22Rv1 (cell line): ENCODE data around the gene HLA-DRB1.

Source experiments
- H3K27ac ChIP-seq: fragments of 450-650 bp; 2 replicates; pipeline ENCODE4 v1.5.1; 2017
- ZFX ChIP-seq: fragments of 450-650 bp; IDR thresholded peaks from 2 replicates; pipeline ENCODE4 v1.6.1; 2017; ENCODE audit warnings: antibody characterized with exemption, borderline replicate concordance
- TF ChIP-seq, protein P1 (sequence below): fragments of 450-650 bp; IDR thresholded peaks from 2 replicates; pipeline ENCODE4 v1.5.1; 2017; ENCODE audit warnings: mild to moderate bottlenecking

The HLA-DRB1 gene

DNA sequence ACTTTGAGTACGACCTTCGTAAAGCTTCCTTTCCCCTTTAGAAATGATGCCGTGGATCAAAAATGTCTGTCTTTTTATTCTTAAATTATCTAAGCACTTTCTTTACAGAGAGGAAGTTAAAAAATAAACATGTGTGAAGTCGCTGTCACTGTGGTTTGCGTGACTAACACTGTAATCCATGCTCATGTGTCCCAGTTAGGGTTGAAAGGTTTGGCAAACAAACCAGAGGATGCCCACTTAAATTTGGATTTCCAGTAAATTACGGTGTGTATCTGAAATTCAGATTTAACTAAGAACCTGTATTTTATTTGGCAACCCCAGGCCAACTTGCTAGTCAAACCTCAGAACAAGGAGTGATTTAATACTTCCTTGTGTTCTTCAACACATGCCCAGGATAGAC lies 21.1 kb downstream of the HLA-DRB1 start:
- TF ChIP-seq, protein P1, sequence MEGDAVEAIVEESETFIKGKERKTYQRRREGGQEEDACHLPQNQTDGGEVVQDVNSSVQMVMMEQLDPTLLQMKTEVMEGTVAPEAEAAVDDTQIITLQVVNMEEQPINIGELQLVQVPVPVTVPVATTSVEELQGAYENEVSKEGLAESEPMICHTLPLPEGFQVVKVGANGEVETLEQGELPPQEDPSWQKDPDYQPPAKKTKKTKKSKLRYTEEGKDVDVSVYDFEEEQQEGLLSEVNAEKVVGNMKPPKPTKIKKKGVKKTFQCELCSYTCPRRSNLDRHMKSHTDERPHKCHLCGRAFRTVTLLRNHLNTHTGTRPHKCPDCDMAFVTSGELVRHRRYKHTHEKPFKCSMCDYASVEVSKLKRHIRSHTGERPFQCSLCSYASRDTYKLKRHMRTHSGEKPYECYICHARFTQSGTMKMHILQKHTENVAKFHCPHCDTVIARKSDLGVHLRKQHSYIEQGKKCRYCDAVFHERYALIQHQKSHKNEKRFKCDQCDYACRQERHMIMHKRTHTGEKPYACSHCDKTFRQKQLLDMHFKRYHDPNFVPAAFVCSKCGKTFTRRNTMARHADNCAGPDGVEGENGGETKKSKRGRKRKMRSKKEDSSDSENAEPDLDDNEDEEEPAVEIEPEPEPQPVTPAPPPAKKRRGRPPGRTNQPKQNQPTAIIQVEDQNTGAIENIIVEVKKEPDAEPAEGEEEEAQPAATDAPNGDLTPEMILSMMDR: no peak
- no peak for TF ChIP-seq ZFX

DNA sequence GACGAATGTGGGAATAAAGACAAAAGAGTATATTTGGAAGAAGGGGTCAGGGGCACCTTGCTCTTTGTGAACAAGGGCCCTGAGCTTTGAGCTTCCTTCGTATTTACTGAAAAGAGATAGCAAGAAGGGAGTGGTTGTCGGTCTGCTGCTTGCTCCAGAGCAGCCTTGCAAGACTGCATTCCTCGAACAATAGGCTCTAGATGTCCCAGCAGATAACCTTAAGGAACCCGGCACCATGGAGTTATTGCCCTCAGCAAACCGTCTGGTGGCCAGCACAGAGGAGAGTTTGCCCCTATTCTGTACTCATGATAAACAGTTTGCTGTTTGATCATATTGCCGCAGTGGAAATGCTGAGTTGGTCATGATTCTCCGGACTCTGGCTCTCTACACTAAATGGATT lies 22.7 kb downstream of the HLA-DRB1 start:
- TF ChIP-seq, protein P1: no peak
- no peak for TF ChIP-seq ZFX
- H3K27ac ChIP-seq: no peak overlapping the region

More for the DNA sequence above, 21.1 kb downstream of the HLA-DRB1 start:
- no peak overlapping the region for H3K27ac ChIP-seq

DNA sequence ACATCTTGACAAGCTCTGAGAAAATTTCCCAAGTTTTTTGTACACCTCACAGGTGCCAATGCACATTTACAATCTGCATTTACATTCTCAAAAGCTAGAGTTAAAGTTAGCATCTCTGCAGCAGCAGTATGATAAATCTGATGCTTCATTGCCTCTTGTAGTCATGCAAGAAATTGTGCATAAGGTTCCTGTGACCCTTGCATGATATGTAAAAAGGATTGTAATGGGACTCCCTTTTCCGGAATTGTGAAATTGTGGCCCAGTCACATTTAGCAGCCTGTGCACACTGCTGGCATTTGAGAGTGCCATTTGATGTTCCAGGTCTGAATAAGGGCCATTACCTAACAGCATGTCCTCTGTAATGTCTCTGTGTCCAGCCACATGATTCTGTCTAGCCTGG lies 24.1 kb downstream of the HLA-DRB1 start:
- no peak overlapping the region for H3K27ac ChIP-seq
- TF ChIP-seq, protein P1: no peak
- no peak for TF ChIP-seq ZFX

DNA sequence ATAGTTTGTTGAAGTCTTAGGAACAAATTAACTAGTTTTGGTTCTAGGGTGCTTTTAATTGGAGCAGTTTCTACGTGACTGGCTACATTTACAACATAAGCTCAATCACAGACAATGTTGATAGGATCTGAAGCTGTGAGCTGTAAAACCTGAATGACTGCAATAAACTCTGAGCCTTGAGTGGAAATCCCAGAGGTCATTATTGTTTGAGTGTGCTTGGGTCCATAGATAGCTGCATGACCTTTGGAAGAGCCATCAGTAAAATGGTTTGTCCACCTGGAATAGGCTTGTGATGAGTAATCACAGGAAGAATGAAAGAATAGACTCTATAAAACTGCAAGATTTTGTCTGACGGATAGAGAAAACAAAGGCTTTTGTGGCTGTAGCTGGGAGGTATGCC lies 26.7 kb downstream of the HLA-DRB1 start:
- TF ChIP-seq ZFX: no peak
- TF ChIP-seq, protein P1: no peak

DNA sequence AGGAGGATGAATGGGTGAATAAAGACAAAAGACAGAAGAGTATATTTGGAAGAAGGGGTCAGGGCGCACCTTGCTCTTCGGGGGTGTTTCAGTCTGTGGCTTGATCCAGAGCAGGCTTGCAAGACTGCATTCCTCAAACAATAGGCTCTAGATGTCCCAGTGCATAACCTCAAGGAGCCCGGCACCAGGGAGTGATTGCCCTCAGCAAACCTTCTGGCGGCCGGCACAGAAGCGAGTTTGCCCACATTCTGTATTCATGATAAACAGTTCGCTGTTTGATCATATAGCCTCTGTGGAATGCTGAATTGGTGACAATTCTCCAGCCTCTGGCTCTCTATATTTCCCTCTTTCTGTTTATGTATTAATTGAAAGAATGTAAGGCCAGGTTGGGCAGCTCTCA lies 29.9 kb downstream of the HLA-DRB1 start:
- no peak overlapping the region for H3K27ac ChIP-seq
- no peak for TF ChIP-seq ZFX
- TF ChIP-seq, protein P1: no peak

More for the DNA sequence above, 26.7 kb downstream of the HLA-DRB1 start:
- H3K27ac ChIP-seq: no peak overlapping the region

DNA sequence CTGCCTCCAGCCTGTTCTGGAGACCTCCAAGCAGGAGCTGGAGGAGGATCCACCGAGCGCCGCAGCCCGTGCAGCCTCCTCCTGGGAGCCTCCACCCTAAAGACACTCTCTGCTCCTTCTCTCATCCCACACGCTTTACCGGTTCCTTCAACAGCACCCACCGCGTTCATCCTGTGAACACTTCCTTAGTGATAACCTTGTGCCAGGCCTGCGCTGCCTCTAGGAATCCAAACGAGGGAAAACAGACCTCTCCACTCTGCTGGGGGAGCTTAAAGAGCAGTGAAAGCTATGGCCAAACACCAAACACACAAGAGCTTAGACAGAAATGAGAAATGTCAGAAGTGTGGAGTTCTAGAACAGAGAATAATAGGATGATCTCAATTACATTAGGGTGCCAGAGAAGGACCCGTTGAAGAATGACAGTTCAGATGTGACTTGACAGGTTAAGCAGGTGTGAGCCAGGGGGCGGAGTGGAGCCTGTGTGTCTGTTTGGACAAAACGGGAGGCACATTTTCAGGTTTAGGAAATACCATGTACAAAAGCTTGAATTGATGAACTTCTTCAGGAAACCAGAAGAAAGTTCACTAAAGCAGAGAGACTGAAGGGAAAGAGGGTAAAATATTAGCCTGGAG lies 31.1 kb downstream of the HLA-DRB1 start:
- TF ChIP-seq, protein P1: 0 out of 2 replicates have a peak, but pooled peaks have one; percentile 8
- TF ChIP-seq ZFX: no peak
- H3K27ac ChIP-seq: no peak overlapping the region

DNA sequence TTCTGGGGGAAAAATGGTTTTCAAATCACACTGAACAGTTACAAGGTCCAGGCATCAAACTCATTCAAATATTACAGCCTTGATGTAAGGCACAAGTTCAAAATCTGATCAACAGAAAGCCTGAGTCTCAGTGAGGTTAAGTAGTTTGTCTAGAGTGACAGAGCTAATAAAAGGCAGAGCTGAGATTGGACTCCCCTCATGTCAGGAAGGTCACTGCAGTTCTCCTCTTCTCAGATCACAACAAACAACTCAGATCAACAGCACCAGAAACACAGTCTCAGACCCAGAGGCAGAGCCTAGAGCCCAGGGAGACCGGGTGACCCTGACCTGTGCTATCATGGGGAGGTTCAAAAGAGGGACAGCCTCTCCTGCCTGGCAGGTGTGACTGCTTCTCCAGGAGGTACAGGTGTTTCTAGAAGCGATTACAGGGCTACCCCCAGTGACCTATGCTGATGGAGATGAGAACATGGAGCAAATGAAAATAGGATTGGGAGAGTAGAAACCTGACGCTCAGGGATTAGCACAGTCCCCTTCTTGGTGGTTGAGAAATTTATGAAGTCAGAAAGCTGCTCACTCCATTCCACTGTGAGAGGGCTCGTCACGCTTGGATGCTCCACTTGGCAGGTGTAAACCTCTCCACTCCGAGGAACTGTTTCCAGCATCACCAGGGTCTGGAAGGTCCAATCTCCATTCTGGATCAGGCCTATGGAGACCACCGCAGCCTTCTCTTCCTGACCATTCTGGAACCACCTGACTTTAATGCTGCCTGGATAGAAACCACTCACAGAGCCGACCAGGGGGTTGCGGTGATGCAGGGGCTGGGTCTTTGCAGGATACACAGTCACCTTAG lies 35.3 kb downstream of the HLA-DRB1 start:
- TF ChIP-seq ZFX: no peak
- TF ChIP-seq, protein P1: no peak
- H3K27ac ChIP-seq: no peak overlapping the region
